GM19043 (cell line): ENCODE data around the gene LAMTOR2.
"Not testable (repeated sequence)": the region's sequence is repeated elsewhere in the genome, so short reads cannot be mapped to it uniquely, and the experiment has no call there.

Experiments used
- ATAC-seq: cut with Tn5 transposase; IDR thresholded peaks from one replicate; pipeline ENCODE4 v1.9.1; 2021; ENCODE audit warnings: low read depth; ENCODE audit not compliant: unreplicated experiment

Gene LAMTOR2

DNA sequence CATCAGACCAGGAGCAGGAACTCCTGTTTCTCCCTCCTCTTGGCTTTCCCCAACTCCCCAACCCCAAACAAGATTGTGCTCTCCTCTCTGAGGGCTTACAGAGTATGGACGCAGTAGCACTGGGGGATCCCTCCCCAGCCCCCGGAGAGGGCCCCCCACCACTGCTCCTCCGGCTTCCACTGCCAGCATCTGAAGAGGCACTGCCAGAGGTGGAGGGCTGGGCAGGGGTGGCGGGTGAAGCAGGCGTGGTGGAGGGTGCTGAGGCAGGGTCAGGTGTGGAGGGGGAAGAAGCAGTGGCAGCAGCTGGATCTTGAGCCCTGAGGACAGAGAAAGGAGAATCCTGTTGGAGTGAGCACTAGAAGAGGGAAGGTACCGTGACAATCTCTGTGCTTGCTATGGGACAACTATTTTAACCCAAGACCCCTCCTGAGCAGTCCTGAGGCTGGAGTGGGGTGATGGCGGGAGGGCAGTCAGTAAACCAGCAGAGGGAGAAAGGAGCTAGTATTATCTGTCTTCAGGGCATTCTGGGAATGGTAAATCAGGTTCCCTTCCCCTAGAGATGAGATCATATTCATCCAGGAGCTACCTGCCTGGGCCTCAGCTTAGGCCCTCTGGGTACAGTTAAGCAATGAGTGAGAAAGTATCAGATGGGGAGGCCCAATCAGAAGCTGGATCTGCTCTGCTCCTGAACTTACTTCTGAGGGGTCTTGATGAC is 3.4 kb upstream of the LAMTOR2 start:
- no peak for ATAC-seq

GRCh38 chr1:156052862-156053767 is 1.5 kb upstream of the LAMTOR2 start:
- no peak for ATAC-seq

DNA sequence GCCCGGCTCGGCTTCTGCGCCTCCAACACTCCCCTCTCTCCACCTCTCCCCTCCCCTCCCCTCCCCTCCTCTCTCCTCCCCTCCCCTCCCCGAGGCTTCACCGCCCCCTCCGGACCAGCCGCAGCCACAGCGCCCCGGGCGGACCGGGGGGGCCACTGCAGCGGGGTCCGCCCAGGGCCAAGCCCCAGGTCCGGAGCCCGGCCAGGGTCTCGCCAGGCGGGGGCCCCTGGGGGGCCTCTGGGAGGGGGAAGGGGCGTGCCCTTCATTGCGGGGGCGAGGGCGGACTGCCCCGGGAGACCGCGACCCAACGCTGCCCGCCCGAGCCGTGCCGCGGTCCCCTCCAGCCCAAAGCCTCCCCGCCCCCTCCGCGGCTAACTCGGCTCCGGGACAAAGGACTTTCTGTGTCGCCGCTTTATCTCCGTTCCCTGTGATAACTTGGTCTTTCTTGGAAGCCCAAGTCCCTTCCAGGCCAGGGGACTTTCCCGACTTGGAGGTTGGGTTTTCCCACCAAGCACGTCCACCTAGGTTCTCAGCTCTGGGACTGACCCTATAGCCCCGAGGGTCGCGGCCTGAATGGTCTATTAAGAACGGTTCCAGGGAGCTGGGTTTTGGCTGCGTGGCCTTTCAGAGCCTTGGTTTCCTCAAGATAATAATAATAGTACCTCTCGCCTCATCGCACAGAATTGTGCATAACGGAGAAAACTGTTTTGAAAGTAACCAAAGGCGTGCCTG is 648 bp upstream of the LAMTOR2 start, which contains the start of gene UBQLN4:
TSS of gene UBQLN4 (minus strand) at position 31 of the 732 bp plus-strand sequence. CDS start 97 bp downstream, outside the sequence.
- ATAC-seq: no peak

DNA sequence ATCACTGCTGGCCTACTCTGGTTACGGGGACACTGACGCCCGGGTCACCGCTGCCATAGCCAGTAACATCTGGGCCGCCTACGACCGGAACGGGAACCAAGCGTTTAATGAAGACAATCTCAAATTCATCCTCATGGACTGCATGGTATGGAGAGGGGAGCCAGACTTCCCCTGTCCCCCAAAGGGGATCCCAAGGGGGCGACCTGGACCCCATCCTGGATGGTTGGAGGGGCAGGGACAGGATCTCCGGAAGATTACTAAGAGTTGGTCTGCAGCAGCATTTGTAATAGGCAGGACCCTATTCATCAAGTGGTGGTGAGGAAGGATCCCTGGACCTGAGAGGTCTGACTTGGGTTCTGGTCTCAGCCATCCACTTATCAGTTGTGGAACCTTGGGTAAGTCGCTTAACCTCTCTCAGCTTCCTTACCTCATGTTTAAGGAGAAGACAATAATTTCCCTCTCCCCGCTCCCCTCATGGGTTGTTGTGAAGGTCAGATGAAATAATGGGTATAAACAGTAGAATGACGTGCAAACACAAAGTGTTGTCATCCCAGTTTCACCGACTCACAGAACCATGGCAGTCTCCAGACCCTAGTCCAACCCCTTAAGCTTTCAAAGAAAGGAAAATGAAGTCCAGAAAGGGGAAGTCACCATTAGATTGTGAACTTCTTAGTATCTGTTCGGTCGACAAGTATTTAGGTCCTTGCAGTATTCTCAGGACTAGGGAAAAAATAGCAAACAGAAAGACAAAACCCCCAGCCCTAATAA is 883 bp downstream of the LAMTOR2 start:
- ATAC-seq: no peak

DNA sequence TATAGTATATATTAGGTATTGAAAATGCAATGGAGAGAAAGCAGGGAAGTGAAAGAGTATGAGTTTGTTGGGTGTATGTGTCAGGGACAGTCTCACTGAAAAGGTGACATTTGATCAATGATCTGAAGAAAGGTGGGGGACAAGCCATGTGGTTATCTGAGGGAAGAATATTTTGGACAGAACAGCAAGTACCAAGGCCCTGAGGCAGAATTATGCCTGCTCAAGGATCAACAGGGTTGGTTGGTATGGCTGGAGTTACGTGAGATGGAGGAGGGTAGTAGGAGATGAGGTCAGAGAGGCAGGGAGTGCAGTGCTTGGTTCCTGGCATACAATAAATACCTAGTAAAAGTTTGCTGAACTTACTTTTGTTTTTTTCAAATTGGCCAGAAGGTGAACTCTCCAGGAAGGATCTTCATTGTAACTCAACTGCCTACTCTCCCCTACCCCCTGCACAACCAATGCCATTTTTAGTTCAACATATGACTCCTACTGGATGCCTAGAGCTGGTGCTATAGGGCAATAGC is 1.8 kb downstream of the LAMTOR2 start:
- ATAC-seq: no peak

DNA sequence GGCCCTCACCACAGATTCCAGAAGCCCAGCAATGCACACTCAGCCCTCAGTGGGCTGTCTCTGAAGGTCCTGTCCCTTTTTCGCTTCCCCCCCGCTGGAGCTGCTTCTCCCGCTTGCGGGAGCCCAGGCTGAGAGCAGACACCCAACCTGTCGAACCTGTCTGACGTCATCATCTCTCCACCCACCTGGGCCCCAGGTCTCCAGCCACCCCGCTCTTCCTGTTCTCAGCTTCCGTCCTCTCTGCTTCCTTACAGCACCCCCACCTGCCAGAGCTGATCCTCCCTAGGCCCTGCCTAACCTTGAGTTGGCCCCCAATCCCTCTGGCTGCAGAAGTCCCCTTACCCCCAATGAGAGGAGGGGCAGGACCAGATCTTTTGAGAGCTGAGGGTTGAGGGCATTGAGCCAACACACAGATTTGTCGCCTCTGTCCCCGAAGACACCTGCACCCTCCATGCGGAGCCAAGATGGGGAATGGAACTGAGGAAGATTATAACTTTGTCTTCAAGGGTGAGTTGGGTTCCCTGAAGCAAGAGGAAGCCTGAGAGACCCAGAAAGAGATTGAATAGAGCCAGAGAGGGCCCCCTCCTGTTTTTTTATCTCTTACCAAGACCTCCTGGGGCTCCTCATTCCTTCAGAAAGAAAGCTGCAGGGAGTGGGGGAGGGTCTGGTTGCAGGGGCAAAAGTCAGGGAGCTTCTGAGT is 6.5 kb downstream of the LAMTOR2 start, which contains the start of gene RAB25:
TSS of gene RAB25 (plus strand) at position 224 of the 700 bp plus-strand sequence. CDS start at position 465, 241 bp downstream.
- ATAC-seq: no peak

GRCh38 chr1:156062189-156062588 is 7.6 kb downstream of the LAMTOR2 start:
- no peak for ATAC-seq

GRCh38 chr1:156063997-156064285 is 9.4 kb downstream of the LAMTOR2 start:
- ATAC-seq: no peak

DNA sequence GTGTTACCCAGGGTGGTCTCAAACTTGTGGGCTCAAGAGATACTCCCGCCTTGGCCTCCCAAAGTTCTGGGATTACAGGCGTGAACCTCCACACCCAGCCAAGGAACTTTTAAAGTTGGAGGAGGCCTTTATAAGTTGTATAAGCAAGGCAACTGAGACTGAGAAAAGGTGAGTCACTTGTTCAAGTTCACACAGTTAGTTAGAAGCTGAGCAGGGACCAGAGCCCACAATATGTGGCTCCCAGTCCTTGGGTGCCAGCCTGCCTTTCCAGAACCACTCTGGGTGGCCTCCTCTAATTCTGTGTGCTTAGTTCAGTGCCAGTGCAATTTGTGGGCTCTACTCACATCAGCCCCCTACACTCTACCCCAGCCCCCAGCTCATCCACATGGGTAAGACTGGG is 10.0 kb downstream of the LAMTOR2 start:
- no peak for ATAC-seq

DNA sequence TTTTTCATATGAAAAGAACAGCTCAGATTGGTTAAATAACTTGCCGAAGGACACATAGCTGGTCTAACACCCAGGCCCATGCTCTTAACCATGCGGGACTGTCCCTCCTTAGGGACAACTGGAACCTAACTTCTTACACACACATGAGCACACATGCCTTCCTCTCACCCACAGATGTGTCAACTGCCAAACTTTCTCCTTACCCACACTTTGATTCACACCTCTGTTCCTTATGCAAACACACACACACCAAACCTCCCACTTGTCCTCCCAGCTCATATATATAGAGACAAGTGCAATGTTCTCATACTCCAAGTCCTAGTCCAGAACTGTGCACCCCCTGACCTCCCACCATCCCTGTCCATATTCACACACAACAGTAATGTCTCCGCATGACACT is 10.6 kb downstream of the LAMTOR2 start:
- no peak for ATAC-seq

DNA sequence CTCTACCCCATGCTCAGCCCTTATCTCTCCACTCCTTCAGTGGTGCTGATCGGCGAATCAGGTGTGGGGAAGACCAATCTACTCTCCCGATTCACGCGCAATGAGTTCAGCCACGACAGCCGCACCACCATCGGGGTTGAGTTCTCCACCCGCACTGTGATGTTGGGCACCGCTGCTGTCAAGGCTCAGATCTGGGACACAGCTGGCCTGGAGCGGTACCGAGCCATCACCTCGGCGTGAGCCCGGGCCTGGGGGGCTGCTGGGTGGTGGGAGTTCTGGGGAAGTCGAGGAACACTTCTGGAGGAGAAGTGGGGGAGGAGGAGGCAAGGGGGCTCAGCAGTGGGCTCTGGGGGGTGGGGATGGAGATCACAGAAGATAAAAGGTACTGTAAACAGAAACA is 11.3 kb downstream of the LAMTOR2 start:
- no peak for ATAC-seq

GRCh38 chr1:156067262-156067661 is 12.7 kb downstream of the LAMTOR2 start:
- no peak for ATAC-seq

DNA sequence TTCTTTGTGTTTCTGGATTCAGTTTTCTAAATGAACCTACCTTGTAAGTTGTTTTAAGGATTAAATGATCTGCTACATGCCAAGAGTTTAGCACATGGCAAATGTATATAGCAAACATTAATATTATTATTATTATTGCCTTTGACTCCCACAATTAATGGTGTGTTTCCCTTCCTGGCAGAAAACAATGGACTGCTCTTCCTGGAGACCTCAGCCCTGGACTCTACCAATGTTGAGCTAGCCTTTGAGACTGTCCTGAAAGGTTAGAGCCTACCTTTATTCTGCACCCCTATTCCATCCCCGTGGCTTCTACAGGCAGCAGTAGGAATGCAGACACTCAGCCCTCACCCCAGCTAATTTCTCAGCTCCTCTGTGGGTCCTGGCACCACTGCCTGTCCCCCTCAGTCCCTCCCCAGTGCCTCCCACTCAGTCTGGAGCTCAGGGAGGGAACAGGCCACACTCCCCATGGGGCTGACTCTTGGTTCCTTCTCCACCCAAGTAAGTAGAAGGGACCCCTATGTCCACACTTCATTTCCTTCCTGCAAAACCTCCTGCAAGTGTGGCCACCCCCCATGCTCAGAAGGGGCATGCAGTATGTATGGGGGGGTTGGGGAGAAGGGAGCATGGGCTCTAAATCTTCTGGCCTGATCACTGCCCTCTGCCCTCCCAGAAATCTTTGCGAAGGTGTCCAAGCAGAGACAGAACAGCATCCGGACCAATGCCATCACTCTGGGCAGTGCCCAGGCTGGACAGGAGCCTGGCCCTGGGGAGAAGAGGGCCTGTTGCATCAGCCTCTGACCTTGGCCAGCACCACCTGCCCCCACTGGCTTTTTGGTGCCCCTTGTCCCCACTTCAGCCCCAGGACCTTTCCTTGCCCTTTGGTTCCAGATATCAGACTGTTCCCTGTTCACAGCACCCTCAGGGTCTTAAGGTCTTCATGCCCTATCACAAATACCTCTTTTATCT is 15.2 kb downstream of the LAMTOR2 start:
- no peak for ATAC-seq

- ATAC-seq: no peak
Measured at GRCh38 chr1:156070548-156070947, 16.0 kb downstream of the LAMTOR2 start.

- not testable (repeated sequence) for ATAC-seq
Measured at GRCh38 chr1:156071332-156071816, 16.8 kb downstream of the LAMTOR2 start.

GRCh38 chr1:156072251-156072650 is 17.7 kb downstream of the LAMTOR2 start:
- ATAC-seq: no peak

DNA sequence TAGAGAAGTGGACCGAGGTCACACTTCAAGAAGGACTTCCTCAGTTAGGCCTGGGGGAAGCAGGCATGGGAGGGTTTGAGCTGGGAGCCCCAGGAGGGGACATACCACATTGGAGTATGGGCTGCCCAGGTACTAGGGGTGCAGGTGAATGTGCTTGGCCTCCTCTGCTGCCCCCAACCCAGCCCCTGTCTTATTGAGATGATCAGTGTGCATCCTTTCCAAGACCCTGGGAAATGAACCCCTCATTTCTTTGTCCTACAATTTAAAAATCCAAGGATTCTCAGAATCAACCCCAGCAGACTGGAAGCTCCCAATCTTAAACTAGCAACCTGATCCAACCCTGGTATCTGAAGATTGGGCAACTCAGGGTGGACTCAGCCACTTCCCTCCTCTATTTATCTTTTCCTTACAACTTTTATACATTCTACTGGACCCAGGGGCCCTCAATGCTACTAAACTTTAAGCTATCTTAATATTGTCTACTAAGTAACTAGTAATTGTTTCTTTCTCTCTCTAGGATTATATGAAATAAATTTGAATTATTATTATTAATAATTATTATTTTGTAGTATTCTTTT is 18.6 kb downstream of the LAMTOR2 start:
- no peak for ATAC-seq

DNA sequence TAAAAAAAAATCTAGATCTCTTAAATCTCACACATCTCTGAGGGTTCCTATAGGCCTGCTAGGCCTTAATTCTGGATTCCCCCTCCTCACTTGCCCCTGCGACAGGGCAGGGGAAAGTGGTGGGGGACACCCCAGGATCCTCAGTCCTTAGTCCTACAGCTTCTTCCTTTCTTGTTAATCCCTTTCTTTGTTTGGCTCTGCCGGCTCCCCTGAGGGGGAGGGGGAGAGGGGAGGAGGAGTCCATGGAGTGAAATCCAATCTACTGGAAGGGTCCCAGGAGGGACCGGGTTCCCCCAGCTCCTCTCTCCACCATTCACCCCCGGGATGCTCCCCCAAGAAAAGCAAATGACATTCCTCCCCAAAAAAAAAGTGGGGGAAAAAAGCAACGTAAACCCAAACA is 19.2 kb downstream of the LAMTOR2 start:
- no peak for ATAC-seq
